HG03103 (cell line): ENCODE results near the gene ANG.
"Not testable (repeated sequence)": the region's sequence is repeated elsewhere in the genome, so short reads cannot be mapped to it uniquely, and the experiment has no call there.

Source experiments
- ATAC-seq: cut with Tn5 transposase; IDR thresholded peaks from one replicate; pipeline ENCODE4 v1.9.1; 2021; ENCODE audit warnings: low read depth; ENCODE audit not compliant: unreplicated experiment

Gene ANG

DNA sequence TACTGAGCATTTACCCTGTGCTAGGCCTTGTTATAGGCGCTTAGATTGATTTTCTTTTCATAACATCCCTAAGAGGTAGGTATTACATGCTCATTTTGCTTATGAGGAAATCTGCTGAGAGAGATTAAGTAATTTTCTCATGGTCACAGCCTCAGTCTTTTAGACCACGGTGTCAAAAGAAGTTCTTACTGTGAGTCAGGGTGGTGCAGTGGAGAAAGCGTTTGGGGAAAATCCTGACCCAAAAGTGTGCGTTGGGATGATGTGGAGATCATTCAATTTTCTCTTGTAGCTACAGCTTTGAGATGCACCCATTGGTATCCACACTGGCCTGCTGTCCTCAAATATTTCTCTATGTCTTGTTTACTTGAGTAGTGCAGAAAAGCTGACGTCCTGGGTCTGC, 8.2 kb downstream of the ANG start:
- no peak for ATAC-seq

DNA sequence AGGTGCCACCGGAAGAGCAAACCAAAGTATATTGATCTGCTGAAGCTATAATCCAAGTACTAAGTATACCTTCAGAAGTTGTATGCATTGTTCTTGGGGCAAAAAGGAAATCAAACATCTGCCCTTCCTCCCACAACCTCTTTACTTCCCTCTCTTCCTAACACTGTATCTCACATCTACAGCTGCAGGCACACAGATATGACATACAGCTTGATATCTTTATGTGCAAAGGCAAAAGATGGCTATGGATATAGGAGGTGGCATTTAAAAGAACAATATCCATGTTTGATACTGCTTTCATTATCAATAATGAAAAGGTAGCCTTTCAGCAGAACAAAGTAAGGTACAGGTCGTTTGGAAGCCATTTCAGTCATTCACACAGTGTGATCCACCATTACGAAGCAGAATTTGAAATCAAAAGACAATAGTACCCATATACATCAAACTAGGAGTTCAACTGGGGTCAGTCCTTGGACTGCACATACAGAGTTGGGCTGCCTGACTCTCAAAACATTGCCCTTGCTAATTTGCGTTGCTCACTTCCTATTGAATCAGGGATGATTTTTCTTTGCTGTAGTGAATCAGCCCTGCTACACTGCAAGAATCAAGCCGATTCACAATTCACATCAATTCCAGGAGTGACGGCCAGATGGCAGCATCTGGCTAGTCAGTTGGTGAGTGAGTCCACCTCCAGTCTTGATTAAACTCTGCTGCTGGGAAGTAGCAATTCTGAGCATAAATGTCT, 8.9 kb downstream of the ANG start:
- peak; percentile 68 for ATAC-seq

DNA sequence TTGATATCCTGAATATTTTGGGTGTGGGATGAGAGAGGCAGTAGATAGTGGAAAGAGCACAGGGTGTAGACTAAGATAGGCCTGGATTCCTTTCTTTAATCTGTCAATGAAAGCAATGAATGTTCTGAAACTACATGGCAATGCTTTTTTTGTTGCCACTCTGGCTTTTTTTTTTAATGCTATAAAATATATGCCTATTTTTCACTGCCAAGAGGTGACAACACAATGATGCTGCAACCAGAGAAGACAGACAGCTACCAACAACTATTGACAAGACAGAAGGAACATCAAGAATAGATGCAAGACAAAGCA, 9.4 kb downstream of the ANG start:
- ATAC-seq: no peak

DNA sequence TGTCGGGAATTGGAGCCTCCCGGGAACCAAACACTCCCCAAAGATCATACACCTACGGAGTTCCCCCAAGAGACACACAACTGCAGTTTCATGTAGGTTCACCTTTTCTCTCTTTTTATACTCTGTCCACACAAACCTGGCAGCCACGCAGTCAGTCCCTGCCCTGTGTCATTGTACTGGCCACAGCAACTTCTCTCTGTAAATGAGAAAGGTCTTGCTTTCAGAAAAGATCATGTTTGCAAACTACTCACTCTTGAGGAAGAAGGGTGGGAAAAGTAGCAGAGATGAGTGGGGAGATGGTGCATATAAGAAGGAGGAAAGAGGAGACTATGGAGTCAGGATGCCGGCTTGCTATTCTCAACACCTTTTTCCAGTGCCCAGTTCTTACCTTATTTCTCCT, 10.4 kb downstream of the ANG start:
- ATAC-seq: no peak

DNA sequence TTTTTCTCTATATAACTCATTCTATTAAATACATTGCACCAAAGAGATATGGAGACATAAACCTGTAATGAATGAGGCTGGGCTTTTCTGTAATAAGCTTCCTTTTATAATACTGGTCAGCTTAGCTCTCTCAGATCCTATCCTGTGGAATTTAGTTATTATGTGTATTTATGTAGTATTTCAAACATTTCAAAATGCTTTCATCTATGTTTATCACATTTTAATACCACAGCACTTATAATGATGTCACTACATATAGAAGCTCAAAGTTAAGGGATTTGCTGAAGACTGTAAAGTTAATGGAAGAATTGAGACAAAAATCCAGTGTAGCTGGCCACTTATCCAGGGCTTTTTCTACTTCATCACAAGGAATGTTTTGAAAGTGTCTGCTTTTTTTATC, 11.4 kb downstream of the ANG start:
- no peak for ATAC-seq

DNA sequence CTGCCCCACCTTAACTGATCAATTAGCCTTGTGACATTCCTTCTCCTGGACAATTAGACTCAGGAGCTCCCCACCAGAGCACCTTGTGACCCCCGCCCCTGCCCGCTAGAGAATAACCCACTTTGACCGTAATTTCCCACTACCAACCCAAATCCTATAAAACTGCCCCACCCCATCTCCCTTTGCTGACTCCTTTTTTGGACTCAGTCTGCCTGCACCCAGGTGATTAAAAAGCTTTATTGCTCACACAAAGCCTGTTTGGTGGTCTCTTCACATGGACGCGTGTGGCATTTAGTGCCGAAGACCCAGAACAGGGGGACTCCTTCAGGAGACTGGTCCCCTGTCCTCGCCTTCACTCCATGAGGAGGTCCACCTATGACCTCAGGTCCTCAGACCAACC, 12.4 kb downstream of the ANG start:
- not testable (repeated sequence) for ATAC-seq

DNA sequence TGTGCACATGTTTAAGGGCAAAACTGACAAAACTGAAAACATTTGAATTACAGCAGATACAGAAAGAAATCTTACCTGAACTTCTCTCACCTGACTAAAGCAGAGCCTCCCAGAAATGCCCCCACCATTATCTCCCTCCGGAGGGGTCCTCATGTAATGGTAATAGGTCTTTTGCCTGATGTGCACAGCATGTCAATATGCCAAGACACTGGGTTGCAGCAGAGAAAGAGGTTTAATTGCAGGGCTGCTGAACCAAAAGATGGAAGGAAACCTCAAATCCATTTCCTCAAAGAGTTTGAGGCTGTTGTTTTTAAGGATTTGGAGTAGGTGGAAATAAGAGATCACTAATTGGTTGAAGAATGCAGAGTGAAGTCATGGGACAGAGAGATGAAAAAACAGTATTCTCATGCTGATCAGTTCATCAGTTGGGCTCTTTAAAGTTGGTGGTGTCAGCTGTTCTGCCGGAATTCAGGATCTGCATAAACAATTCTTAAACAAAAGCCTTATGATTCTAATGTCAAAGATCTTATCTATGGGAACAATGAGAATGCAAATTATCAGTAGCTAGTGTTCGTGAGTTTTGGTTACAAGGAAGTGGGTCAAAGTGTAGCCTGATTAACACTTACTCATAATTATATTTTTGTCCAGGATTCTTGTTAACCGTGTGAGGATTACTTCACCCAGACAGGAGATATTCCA, 18.2 kb downstream of the ANG start:
- no peak for ATAC-seq

DNA sequence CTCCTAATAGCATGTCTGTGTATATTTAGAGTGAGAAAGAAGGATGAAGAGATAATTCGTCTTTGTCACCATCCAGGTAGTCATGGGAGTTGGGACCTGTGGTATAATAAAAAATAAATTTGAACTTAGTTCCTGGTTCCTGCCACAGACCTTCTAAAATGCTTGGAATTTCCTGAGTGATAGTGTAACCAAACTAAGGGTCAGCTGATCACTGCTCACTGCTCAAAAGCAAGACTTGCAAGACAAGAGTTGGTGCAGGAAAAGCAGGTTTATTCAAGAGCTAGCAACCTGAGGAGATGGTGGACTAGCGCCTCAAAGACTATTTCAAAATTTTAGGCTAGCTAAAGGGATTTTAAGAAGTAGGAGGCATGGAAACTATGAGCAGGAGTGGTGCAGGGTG, 19.1 kb downstream of the ANG start:
- no peak for ATAC-seq

DNA sequence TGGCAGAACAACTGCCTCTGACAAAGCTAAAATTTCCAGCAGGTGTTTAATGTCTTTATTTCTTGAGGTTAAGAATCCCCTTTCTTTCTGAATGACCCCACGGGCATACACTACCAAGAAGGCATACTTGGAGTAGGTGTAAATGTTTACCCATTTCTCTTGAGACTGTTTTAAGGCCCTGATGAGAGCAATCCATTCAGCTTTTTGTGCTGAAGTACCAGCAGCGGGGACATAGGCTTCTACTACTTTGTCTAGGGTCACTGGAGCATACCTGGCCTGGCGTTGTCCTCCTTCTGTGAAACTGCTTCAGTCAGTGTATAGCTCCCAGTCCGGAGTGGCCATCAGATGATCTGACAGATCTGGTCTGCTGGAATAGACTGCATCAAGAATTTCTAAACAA, 22.7 kb downstream of the ANG start:
- no peak for ATAC-seq

DNA sequence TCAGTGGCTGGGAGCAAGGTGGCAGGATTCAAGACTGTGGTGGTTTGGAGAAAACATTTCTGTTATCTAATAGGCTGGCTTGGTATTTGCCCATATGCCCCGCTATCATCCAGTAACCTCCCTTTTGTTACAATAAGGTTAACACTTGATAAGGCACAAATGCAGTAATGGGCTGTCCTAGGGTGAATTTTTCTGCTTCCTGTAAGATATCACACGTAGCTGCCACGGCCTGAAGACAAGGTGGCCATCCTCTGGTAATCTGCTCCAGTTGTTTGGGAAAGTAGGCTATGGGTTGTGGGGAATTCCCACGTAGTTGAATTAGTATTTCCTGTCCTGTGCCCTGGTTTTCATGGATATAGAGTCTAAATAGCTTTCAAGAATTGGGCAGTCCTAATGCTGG, 23.1 kb downstream of the ANG start:
- no peak for ATAC-seq

DNA sequence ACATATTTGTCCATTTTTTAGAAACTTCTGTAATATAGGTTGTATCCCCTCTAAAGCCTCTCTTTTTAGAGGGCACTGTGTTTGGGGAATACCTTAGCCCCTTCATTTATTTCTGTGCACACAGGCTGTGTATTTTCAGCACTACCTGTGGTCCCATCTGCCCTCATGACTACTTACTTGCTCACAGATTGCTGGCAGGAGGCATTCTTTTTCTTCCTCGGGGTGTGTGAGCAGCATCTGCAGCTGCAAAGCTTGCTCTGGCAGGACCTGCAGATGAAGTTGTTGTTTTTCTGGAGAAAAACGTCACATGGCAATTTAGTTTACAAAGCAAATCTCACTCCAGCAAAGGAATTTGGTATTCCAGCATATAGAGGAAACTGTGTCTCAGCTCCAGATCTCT, 24.3 kb downstream of the ANG start:
- no peak for ATAC-seq

DNA sequence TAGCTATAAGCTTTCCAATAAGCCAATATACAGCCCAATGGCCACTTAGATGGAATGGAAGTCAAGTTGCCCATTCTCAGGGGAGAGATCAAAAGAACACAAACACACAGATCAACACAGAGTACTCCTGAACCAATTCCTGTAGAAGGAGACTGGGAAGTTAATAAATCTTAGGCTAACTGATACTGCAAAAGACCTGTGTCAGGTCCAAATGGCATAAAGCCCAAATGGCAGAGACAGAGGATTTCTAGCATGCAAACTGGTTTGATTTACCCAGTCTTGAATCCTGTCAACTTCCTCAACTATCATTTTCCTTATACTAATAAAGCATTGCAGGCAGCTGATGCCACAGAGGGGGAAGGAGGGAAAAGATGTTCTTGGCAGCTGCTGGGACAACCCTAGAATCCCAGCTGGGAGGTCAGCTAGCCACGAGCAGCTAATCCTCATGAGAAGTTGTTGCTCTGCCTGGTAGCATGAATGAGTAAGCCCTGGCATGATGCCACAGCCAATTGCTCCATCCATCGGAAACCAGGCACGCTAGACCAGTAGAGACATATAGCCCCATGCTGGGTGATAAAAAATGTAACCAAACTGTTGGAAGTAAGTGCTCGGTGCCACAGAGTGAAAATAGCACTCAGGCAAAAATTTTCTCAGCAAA, 26.2 kb downstream of the ANG start:
- no peak for ATAC-seq

DNA sequence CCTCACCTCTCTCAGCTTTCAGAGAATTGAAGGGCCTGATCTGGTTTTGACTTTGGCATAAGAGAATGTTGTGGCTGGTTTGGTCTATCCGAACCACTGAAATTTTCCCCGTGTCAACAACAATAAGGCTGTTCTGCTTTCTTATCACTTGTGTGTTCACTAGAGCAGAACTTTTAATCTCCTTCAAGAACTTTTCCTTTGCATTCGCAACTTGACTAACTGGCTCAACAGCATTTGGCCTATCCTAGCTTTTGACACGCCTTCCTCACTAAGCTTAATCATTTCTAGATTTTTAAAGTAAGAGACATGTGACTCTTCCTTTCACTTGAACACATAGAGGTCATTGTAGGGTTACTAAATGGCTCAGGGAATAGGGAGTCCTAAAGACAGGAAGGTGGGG, 31.2 kb downstream of the ANG start:
- ATAC-seq: no peak

DNA sequence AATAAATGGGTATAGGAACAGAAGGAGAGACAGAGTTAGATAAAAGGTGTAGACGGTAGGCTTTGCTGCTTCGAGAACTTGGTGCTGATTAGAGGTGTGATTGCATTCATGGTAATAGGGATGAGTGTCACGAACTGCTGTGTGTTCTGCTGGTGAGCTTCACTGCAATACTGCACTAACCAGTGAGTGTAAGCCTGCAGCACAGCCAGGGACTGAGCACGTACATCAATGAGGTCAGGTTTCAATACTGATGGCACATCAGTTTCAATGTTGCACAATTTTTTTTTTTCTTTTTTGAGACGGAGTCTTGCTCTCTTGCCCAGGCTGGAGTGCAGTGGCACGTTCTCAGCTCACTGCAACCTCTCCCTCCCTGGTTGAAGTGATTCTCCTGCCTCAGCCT, 32.2 kb downstream of the ANG start:
- no peak for ATAC-seq

DNA sequence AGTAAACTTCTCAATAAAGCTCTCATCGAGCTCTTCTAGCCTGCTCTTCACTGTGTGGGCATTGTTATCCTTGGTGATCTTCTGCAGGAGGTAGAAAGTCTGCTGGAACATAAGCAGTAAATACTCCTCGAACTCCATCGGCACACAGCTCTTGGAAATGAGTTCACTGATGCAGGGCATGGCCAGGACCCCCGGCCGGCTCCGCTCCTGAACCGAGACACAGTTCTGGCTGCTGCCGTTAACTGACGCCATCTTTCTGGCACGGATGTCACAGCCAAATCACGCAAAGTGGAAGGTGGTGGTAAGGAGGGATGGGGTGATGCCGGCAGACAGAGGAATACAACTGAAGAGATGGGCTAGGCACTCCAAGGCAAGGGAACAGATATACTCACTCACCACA, 33.5 kb downstream of the ANG start:
- ATAC-seq: no peak

DNA sequence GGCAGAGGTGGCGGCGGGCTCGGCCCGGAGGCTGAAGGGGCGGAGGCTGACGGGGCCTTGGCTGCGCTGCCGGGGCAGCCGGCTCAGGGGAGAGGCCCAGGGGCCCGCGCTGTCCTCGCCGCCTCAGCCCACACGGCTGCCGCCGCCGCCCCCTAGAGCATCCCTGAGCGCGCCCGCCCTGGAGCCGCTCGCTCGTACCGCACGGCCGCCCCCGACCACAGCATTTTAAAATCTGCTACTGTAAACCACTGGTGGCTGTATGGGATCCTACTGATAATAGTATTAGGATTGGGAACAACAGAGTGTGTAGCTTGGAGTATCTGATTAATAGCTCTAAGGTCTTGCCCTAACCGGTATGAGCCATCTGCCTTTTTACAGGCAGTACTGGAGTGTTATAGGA, 34.9 kb downstream of the ANG start:
- no peak for ATAC-seq

DNA sequence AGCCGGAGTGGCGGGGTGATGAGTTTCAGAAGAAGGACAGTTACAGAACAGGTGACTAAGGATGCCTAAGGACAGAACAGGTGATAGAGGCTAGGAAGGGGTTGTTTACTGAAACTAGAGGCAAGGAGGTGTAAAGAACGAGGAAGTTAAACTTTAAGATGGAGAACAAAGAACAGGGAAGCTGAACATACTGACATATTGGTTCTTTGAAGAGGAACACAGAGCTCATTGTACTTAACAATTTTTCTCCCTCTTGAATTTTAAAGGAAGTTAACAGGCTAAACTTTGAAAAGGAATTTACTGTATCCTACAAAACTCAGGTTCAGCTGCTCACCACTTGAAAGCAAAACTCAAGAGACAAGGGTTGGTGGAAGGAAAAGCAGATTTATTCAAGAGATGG, 37.6 kb downstream of the ANG start:
- not testable (repeated sequence) for ATAC-seq

DNA sequence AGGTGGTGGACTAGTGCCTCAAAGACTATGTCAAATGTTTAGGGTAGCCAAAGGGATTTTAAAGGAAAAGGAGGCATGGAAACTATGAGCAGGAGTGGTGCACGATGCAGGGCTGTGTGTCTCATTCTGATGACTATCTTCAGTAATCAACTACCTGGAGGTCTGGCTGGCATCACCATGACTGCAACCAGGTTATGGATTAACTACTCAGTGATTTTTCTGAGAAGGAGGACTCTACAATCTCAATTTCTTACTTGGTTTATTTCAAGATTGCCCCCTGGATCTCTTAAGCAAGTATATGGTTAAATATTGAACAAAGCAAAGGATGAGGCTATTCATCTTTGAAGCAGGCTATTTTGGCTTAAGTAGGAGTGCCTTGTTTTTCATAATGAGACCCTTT, 38.0 kb downstream of the ANG start:
- ATAC-seq: no peak

DNA sequence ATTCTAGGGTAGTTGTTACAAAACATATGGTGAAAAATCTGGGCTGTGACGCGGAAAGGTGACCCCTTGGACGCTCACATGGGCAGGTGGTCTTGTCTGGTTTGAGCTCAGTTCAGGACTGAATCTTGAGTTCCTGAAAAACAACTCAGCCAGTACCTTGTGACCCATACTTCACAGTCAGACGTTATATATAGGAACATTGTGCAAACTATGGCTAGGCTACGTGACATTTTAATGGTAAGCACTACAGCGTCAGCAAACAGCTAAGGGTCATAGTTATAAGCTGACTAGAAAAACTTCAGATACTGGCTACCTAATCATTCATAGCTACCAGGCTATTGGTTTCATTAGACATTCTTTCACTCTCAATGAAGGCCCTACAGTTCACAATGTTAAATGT, 42.3 kb downstream of the ANG start:
- ATAC-seq: no peak

DNA sequence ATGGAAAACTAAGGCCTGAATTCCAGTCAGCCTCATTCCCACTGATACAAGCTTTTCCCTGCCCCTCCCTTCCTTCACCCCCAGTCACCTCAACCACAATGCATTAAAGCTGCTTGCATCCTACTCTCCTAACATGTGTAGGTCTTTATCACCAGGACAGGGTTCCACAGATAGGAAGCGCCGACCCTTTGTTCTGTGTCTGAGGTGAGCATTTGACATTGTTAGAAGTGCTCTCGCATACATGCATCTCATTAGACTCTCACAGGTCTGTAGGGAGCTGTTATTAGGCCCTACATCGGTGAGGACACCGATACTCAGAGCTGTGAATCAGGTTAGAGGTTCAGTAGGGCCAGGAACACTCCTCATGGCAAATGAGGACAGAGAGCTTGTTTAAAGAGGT, 43.9 kb downstream of the ANG start:
- ATAC-seq: no peak

DNA sequence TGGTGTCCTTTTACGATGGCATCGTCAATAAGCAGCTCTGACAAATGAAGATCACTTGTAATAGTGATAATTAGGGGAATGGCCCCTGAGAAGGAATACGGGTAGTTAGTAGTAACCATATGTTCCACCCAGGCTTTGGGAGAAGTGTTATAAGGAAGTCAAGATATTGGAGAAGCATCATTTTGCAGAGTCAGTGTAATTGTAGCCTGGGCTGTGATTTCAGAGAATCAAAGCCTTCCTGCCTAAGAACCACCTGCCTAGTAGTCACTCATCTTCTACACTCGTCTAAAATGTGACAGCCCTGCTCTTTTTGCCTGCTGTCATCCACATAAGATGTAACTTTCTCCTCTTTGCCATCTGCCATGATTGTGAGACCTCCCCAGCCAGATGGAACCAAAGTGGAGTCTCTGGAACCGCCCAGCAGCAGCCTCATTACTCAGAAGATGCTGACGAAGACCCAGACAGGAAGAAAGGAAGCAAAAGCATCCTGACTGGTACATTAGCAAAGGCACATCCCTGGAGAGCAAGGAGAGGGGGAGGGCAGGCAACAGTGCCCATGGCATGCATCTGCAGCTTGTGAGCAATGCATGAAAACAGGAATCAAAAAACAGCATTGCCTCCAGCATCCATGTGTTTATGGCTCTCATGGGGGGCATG, 44.5 kb downstream of the ANG start:
- ATAC-seq: no peak
